HEK293 (cell line): Measurements from ENCODE around the gene SLX4.
A peak's percentile ranks its signal among the peaks of the same experiment; 100 is the strongest.

Experiments
- BCL11B ChIP-seq: fragments of 450-650 bp; formaldehyde crosslinking; IDR thresholded peaks from 2 replicates; pipeline ENCODE4 v1.5.1; 2016; ENCODE audit warnings: low read depth, missing biosample characterization, missing genetic modification characterization
- GLI2 ChIP-seq: fragments of 450-650 bp; formaldehyde crosslinking; IDR thresholded peaks from 2 replicates; pipeline ENCODE4; 2017; ENCODE audit warnings: missing biosample characterization, missing genetic modification characterization, low read depth, borderline replicate concordance
- GLI4 ChIP-seq: fragments of 450-650 bp; formaldehyde crosslinking; IDR thresholded peaks from 2 replicates; pipeline ENCODE4 v1.5.1; 2016; ENCODE audit warnings: missing biosample characterization, missing genetic modification characterization
- GLIS2 ChIP-seq: fragments of 450-650 bp; formaldehyde crosslinking; IDR thresholded peaks from 2 replicates; pipeline ENCODE4 v1.5.1; 2016; ENCODE audit warnings: missing biosample characterization, missing genetic modification characterization
- HOXD13 ChIP-seq: sonication (generic); formaldehyde crosslinking; IDR thresholded peaks from 2 replicates; pipeline ENCODE4 v1.8.0; 2022; ENCODE audit warnings: missing genetic modification reagents, borderline replicate concordance
- OSR2 ChIP-seq: fragments of 450-650 bp; formaldehyde crosslinking; IDR thresholded peaks from 2 replicates; pipeline ENCODE4 v1.5.1; 2016; ENCODE audit warnings: missing biosample characterization, missing genetic modification characterization
- PRDM6 ChIP-seq: fragments of 450-650 bp; formaldehyde crosslinking; IDR thresholded peaks from 2 replicates; pipeline ENCODE4 v1.5.1; 2017; ENCODE audit warnings: missing biosample characterization, missing genetic modification characterization
- SP2 ChIP-seq: fragments of 450-650 bp; formaldehyde crosslinking; IDR thresholded peaks from 2 replicates; pipeline ENCODE4 v1.5.1; 2016; ENCODE audit warnings: missing biosample characterization, missing genetic modification characterization
- TRIM28 ChIP-seq: IDR thresholded peaks from 2 replicates; pipeline ENCODE4 v1.6.1; 2011; ENCODE audit warnings: low read length, control low read depth, borderline replicate concordance
- ZBTB11 ChIP-seq: fragments of 450-650 bp; formaldehyde crosslinking; conservative IDR thresholded peaks from 2 replicates; pipeline ENCODE4 v1.5.1; 2016; ENCODE audit warnings: low read depth, missing biosample characterization, missing genetic modification characterization
- ZFHX2 ChIP-seq: fragments of 450-650 bp; formaldehyde crosslinking; conservative IDR thresholded peaks from 2 replicates; pipeline ENCODE4 v1.5.1; 2016; ENCODE audit warnings: missing biosample characterization, missing genetic modification characterization
- ZFP69B ChIP-seq: fragments of 450-650 bp; formaldehyde crosslinking; IDR thresholded peaks from 2 replicates; pipeline ENCODE4 v1.5.1; 2016; ENCODE audit warnings: missing biosample characterization, missing genetic modification characterization
- ZNF112 ChIP-seq: fragments of 450-650 bp; formaldehyde crosslinking; IDR thresholded peaks from 2 replicates; pipeline ENCODE4 v1.5.0; 2017; ENCODE audit warnings: missing biosample characterization, missing genetic modification characterization
- ZNF169 ChIP-seq: fragments of 450-650 bp; formaldehyde crosslinking; IDR thresholded peaks from 2 replicates; pipeline ENCODE4 v1.5.1; 2016; ENCODE audit warnings: missing biosample characterization, missing genetic modification characterization
- ZNF214 ChIP-seq: fragments of 450-650 bp; formaldehyde crosslinking; IDR thresholded peaks from 2 replicates; pipeline ENCODE4 v1.5.1; 2017; ENCODE audit warnings: missing biosample characterization, mild to moderate bottlenecking, missing genetic modification characterization, borderline replicate concordance
- ZNF341 ChIP-seq: fragments of 450-650 bp; formaldehyde crosslinking; IDR thresholded peaks from 2 replicates; pipeline ENCODE4; 2016; ENCODE audit warnings: low read depth, missing biosample characterization, missing genetic modification characterization
- ZNF354C ChIP-seq: fragments of 450-650 bp; formaldehyde crosslinking; IDR thresholded peaks from 2 replicates; pipeline ENCODE4 v1.5.1; 2016; ENCODE audit warnings: missing biosample characterization, missing genetic modification characterization, low read depth, borderline replicate concordance
- ZNF366 ChIP-seq: fragments of 450-650 bp; formaldehyde crosslinking; conservative IDR thresholded peaks from 2 replicates; pipeline ENCODE4 v1.5.1; 2016; ENCODE audit warnings: missing biosample characterization, missing genetic modification characterization
- ZNF391 ChIP-seq: fragments of 450-650 bp; formaldehyde crosslinking; IDR thresholded peaks from 2 replicates; pipeline ENCODE4 v1.5.1; 2016; ENCODE audit warnings: low read depth, missing biosample characterization, missing genetic modification characterization, borderline replicate concordance
- ZNF433 ChIP-seq: fragments of 450-650 bp; formaldehyde crosslinking; IDR thresholded peaks from 2 replicates; pipeline ENCODE4 v1.5.1; 2016; ENCODE audit warnings: missing biosample characterization, missing genetic modification characterization, low read depth
- ZNF449 ChIP-seq: fragments of 450-650 bp; formaldehyde crosslinking; IDR thresholded peaks from 2 replicates; pipeline ENCODE4 v1.5.1; 2017; ENCODE audit warnings: missing biosample characterization, mild to moderate bottlenecking, missing genetic modification characterization, moderate library complexity
- ZNF600 ChIP-seq: fragments of 450-650 bp; formaldehyde crosslinking; IDR thresholded peaks from 2 replicates; pipeline ENCODE4 v1.5.1; 2016; ENCODE audit warnings: missing biosample characterization, missing genetic modification characterization
- ZNF621 ChIP-seq: fragments of 450-650 bp; formaldehyde crosslinking; IDR thresholded peaks from 2 replicates; pipeline ENCODE4 v1.5.1; 2017; ENCODE audit warnings: missing biosample characterization, missing genetic modification characterization
- ZNF624 ChIP-seq: fragments of 450-650 bp; formaldehyde crosslinking; IDR thresholded peaks from 2 replicates; pipeline ENCODE4 v1.5.1; 2017; ENCODE audit warnings: missing biosample characterization, missing genetic modification characterization
- ZNF626 ChIP-seq: fragments of 450-650 bp; sonication (Bioruptor Pico); formaldehyde crosslinking; IDR thresholded peaks from 2 replicates; pipeline ENCODE4 v1.5.1; 2018; ENCODE audit warnings: missing biosample characterization, missing genetic modification characterization, inconsistent platforms
- ZNF654 ChIP-seq: fragments of 450-650 bp; formaldehyde crosslinking; IDR thresholded peaks from 2 replicates; pipeline ENCODE4 v1.5.1; 2016; ENCODE audit warnings: low read depth, missing biosample characterization, missing genetic modification characterization
- ZNF664 ChIP-seq: fragments of 450-650 bp; formaldehyde crosslinking; IDR thresholded peaks from 2 replicates; pipeline ENCODE4 v1.5.1; 2016; ENCODE audit warnings: missing biosample characterization, missing genetic modification characterization
- ZNF677 ChIP-seq: fragments of 450-650 bp; IDR thresholded peaks from 2 replicates; pipeline ENCODE4 v1.5.0; 2018; ENCODE audit warnings: missing biosample characterization, mild to moderate bottlenecking, missing genetic modification characterization, moderate library complexity
- ZNF692 ChIP-seq: fragments of 450-650 bp; formaldehyde crosslinking; IDR thresholded peaks from 2 replicates; pipeline ENCODE4 v1.5.1; 2016; ENCODE audit warnings: missing biosample characterization, missing genetic modification characterization
- ZNF707 ChIP-seq: fragments of 450-650 bp; formaldehyde crosslinking; IDR thresholded peaks from 2 replicates; pipeline ENCODE4 v1.5.1; 2016; ENCODE audit warnings: missing biosample characterization, missing genetic modification characterization
- ZNF76 ChIP-seq: fragments of 450-650 bp; formaldehyde crosslinking; IDR thresholded peaks from 2 replicates; pipeline ENCODE4; 2016; ENCODE audit warnings: low read depth, missing biosample characterization, missing genetic modification characterization, borderline replicate concordance
- ZNF843 ChIP-seq: fragments of 450-650 bp; formaldehyde crosslinking; IDR thresholded peaks from 2 replicates; pipeline ENCODE4 v1.5.1; 2016; ENCODE audit warnings: missing biosample characterization, missing genetic modification characterization

The SLX4 gene

GRCh38 chr16:3646348-3646920 lies 35.0 kb upstream of the SLX4 start (continued):
- TF ChIP-seq ZNF624 (tag by site-specific recombination) (no peak), ZNF626 (tag by site-specific recombination) (no peak), ZNF366 (tag by site-specific recombination) (peak; percentile 57; the same call in 1 of the 2 replicates), SP2 (tag by site-specific recombination) (no peak), ZNF621 (tag by site-specific recombination) (no peak), ZNF169 (tag by site-specific recombination) (no peak), ZNF600 (tag by site-specific recombination) (peak; percentile 93), BCL11B (tag by site-specific recombination) (no peak), ZFHX2 (tag by site-specific recombination) (no peak), GLI4 (tag by site-specific recombination) (no peak), ZNF449 (tag by site-specific recombination) (no peak), ZNF664 (tag by site-specific recombination) (no peak), PRDM6 (tag by site-specific recombination) (no peak), ZNF112 (no peak), ZNF354C (tag by site-specific recombination) (no peak), GLI2 (tag by site-specific recombination) (no peak), ZNF341 (no peak), ZNF391 (no peak), HOXD13 (CRISPR knock-in tag) (no peak), OSR2 (tag by site-specific recombination) (peak; percentile 73), ZNF677 (no peak), ZNF654 (tag by site-specific recombination) (no peak), TRIM28 (no peak), ZNF692 (tag by site-specific recombination) (peak; percentile 54), GLIS2 (tag by site-specific recombination) (no peak), ZNF843 (tag by site-specific recombination) (0 out of 2 replicates have a peak, but pooled peaks have one; percentile 44), ZFP69B (tag by site-specific recombination) (0 out of 2 replicates have a peak, but pooled peaks have one; percentile 40), ZNF707 (tag by site-specific recombination) (no peak), ZNF76 (tag by site-specific recombination) (no peak), ZNF214 (tag by site-specific recombination) (no peak), ZNF433 (tag by site-specific recombination) (no peak), ZBTB11 (tag by site-specific recombination) (no peak)
